Measurements from ENCODE around the gene DAB1. TPM values are rescaled to one million over a fixed set of nuclear protein-coding genes. Genes with fewer than 3 reads are reported as not detected.

DAB1 gene
- not detected for total RNA-seq

DNA sequence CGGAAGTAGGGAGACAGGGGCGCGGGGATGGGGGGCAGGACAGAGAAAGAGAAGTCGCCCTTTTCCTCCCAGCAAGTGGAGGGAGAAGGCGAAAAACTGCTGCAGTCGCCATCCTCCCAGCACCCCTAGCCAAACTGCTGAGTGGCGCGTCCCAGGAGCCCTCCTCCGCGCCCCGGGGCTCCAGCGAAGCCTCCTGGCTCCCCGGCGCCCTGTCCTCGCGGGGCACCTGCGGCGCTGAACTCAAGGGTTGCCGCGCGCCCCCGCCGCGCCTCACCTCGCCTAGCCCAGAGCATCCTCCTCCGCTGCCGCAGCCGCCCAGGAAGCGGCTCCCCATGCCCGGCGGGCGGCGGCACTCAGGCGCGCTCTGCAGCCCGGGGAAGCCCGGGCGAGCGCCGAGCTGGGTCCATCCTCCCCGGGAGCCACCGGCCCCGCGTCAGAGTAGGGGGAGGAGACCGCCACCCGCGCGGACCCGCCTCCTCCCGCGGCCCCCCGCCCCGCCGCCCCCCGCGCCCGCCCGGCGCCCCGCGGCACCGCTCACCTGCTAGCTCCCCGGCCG, at the start of gene DAB1:
Gene DAB1 (minus strand): TSS at position 405 of the 556 bp plus-strand sequence. CDS start 133,030 bp downstream, outside the sequence.
- no peak within 1 kb of the TSS for H3K4me3 Mint-ChIP-seq
- H3K36me3 Mint-ChIP-seq = no peaks in the 10 kb centered on the region
- H3K9me3 Mint-ChIP-seq = no peaks in the 10 kb centered on the region
- DNase-seq (ENCODE audit: low spot score) = no peak
- no peak within 1 kb of the TSS for H3K27ac Mint-ChIP-seq
- H3K27me3 Mint-ChIP-seq = peaks cover 34 to 47% of the 10 kb centered on the region in 2 donors
- ATAC-seq = no peak
- no peaks in the 10 kb centered on the region for H3K4me1 Mint-ChIP-seq (ENCODE audit: low read depth in 2 of 2)

DNA sequence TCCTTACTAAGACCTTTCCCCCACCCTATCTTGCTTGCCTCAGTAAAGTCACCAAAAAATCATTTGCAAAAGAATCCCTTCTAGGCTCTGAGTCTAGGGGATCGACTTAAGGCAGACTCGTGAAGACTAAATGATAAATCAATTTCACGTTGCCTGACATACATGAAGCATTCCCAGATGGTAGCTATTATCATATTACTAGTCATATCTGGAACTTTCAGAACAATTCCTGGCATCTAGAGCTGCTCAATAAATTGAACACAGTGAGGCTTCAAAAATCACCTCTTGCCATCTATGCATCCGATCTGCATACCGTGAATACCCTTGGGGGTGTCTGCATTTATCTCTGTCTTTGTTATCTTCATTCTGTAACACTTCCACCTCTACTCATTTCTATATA, 49.6 kb upstream of the DAB1 start:
- H3K27ac Mint-ChIP-seq = no peak overlapping the region
- no peak for ATAC-seq
- H3K9me3 Mint-ChIP-seq = peaks cover 5% of the 10 kb centered on the region
- no peaks in the 10 kb centered on the region for H3K4me1 Mint-ChIP-seq (ENCODE audit: low read depth in 2 of 2)
- peaks cover 0 to 2% of the 10 kb centered on the region in 2 donors for H3K27me3 Mint-ChIP-seq
- DNase-seq (ENCODE audit: low spot score) = no peak
- H3K4me3 Mint-ChIP-seq = no peak overlapping the region
- H3K36me3 Mint-ChIP-seq = no peaks in the 10 kb centered on the region

DNA sequence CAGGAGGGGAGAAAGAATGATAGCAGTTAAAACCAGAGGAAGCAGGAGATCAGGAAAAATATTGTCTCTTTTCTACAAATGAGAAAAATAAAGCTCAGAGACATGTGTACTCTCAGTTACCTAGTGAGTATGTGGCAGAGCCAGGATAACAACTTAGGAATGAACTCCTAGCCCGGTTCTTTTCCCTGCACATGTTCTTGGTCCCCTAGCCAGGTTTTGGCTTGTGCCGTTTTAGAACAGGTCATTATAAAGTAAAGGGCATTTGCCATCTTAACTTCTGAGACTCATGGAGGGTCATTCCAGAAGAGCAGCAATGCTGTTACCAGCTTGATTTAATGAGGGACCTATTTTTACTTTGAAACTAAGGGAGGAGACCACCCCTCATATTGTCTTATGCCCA, 48.1 kb upstream of the DAB1 start:
- ATAC-seq (no peak), DNase-seq (ENCODE audit: low spot score) (no peak)
- no peaks in the 10 kb centered on the region for H3K4me1 Mint-ChIP-seq (ENCODE audit: low read depth in 2 of 2)
- no peaks in the 10 kb centered on the region for H3K36me3 Mint-ChIP-seq
- H3K27me3 Mint-ChIP-seq = peaks cover 0 to 4% of the 10 kb centered on the region in 2 donors
- no peak overlapping the region for H3K27ac Mint-ChIP-seq
- H3K4me3 Mint-ChIP-seq = no peak overlapping the region
- H3K9me3 Mint-ChIP-seq = peaks cover 5% of the 10 kb centered on the region

DNA sequence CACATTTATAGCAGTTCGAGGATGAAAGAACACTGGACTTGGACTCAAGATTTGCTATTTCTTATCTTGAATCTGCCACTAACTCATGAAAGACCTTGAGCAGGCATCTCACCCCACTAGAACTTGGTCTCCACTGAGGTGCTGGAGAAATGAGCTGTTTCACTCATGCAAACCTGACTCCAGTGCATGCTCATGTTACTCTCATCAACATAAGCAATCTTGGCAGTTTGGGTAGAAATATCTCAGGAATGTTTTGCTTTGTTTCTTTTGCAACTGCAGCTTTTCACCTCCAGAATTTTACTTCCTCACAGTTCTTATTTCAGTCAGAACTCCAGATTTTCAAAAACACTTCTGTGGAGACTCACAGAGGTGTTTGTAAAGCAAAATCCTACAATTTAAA, 46.2 kb upstream of the DAB1 start:
- peaks cover 5% of the 10 kb centered on the region for H3K9me3 Mint-ChIP-seq
- H3K36me3 Mint-ChIP-seq = no peaks in the 10 kb centered on the region
- H3K4me3 Mint-ChIP-seq = no peak overlapping the region
- DNase-seq (ENCODE audit: low spot score) (no peak), ATAC-seq (no peak)
- no peaks in the 10 kb centered on the region for H3K4me1 Mint-ChIP-seq (ENCODE audit: low read depth in 2 of 2)
- no peak overlapping the region for H3K27ac Mint-ChIP-seq
- peaks cover 0 to 4% of the 10 kb centered on the region in 2 donors for H3K27me3 Mint-ChIP-seq

DNA sequence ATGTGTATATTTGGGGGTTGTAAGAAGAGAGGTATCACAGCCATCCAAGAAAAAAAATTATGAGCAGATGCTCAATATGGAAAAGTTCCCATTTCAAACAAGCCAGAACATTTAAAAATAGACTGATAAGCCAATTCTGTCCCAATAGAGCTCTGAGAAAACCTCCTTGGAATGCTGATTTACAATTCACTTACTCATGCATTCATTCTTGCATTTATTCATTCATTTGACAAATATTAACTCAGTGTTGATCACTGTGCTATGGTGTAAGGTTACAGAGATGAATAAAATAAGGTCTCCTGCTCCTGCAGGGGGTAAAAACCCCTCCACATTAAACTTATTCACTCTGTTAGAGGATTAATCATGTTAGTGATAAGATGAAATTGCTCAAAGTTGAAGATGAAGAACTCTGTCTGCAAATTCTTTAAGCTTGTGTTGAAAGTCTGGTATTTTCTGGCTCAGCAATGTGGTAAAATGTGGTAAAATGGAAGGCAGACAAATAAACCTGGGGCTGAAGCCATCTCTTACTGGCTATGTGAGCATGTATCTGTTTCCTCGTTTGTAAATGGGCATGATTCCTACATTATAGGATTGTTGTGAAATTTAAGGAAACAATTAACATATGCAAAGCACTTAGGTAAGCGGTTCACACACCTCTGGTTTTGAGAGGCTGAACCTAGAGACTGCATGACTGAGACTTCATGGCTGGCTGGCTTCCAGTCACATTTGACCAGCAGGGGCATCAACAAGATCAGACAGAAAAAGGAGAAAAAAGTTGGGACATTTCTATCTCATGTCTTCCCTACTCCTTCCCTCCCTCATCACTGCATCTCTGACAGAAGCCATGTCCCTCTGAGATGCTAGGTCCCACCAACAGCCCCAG, 45.0 kb upstream of the DAB1 start:
- no peaks in the 10 kb centered on the region for H3K36me3 Mint-ChIP-seq

DNA sequence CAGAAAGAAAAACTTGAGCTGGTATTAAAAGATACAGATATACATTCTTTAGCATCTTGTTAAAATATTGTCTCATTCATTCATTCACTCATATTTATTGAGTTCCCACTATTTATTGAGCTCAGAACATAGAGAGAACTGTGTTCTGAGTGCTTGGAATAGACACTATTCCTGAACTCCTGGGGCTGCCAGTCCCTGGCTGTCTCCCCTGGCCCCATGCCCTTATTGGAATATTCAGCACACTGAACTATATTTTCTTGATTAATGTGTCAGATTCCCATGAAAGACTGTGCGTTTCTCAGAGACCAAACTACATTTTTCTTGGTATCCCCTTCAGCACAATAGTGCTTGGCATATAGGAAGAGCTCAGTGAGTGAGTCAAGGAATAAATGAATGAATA, 44.0 kb upstream of the DAB1 start:
- Mint-ChIP-seq H3K27ac (no peak overlapping the region), H3K9me3 (peaks cover 5% of the 10 kb centered on the region), H3K4me3 (no peak overlapping the region), H3K27me3 (peaks cover 0 to 8% of the 10 kb centered on the region in 2 donors), H3K36me3 (no peaks in the 10 kb centered on the region), H3K4me1 (ENCODE audit: low read depth in 2 of 2) (no peaks in the 10 kb centered on the region)
- no peak for DNase-seq (ENCODE audit: low spot score)
- ATAC-seq = no peak

More for the DNA sequence above, 45.0 kb upstream of the DAB1 start:
- Mint-ChIP-seq H3K4me1 (ENCODE audit: low read depth in 2 of 2) (no peaks in the 10 kb centered on the region), H3K27me3 (peaks cover 0 to 8% of the 10 kb centered on the region in 2 donors), H3K4me3 (no peak overlapping the region), H3K27ac (no peak overlapping the region), H3K9me3 (peaks cover 5% of the 10 kb centered on the region)
- DNase-seq (ENCODE audit: low spot score) (no peak), ATAC-seq (no peak)

DNA sequence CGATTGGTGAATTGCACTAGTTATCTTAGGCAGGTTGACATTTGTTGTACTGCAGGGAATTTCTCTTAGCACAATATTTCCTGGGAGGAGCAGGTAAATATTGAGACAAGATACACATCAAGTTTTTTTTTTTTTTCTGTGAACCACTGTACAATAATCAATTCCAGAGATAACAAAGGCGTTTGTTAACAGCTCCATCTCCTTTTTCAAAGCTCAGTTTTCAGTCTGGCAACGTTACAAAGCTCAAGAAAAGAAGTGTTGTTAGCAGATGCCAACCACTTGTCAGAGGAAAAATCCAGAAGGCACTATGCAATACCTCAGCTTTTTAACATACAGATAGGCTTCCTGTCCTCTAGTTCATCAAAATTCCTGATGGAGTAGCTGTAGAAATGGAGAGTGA, 40.9 kb upstream of the DAB1 start:
- ATAC-seq (no peak), DNase-seq (ENCODE audit: low spot score) (no peak)
- Mint-ChIP-seq H3K27me3 (peaks cover 8 to 10% of the 10 kb centered on the region in 2 donors), H3K9me3 (peaks cover 3% of the 10 kb centered on the region), H3K36me3 (no peaks in the 10 kb centered on the region), H3K4me3 (no peak overlapping the region), H3K4me1 (ENCODE audit: low read depth in 2 of 2) (no peaks in the 10 kb centered on the region), H3K27ac (no peak overlapping the region)

DNA sequence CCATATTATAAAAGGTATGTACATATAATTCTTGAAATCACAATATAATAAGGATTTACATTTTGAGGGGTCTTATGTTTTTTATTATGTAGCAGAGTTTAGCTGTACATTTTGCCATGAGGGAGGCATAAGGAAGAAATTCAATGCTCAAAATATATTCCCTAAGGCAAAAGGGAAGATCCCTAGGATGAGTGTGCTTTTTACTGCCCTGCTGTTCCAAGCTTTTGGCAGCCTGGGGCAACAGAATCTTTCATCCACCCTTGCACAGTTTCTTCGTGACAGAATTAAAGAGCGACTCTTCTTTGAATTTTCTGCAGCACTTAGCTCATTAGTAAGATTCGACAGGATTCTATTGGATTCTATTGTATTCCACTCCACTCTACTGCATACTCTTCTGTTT, 39.5 kb upstream of the DAB1 start:
- Mint-ChIP-seq H3K27ac (no peak overlapping the region), H3K4me1 (ENCODE audit: low read depth in 2 of 2) (no peaks in the 10 kb centered on the region), H3K4me3 (no peak overlapping the region), H3K27me3 (peaks cover 6 to 10% of the 10 kb centered on the region in 2 donors), H3K36me3 (no peaks in the 10 kb centered on the region), H3K9me3 (no peaks in the 10 kb centered on the region)
- no peak for DNase-seq (ENCODE audit: low spot score)
- no peak for ATAC-seq

DNA sequence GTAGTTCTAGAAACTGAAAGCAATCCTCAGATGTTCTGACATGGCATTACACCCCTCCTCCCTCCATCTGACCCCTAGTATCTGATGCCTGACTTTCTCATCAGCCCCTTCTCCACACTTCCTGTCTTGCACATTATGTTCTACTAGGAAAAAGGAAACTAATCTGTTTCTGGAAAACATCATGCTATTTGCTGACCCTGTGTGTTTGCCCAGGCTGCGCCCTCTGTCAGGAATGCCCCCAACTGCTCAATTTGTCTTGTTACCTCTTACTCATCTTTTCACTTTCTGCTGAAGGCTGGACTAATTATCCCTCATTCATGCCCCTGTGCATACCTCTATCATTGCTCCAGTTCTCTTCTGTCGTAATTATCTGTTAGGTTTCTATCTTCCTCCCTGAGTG, 37.5 kb upstream of the DAB1 start:
- peaks cover 9 to 10% of the 10 kb centered on the region in 2 donors for H3K27me3 Mint-ChIP-seq
- DNase-seq (ENCODE audit: low spot score) (no peak), ATAC-seq (no peak)
- no peaks in the 10 kb centered on the region for H3K4me1 Mint-ChIP-seq (ENCODE audit: low read depth in 2 of 2)
- no peak overlapping the region for H3K4me3 Mint-ChIP-seq
- no peak overlapping the region for H3K27ac Mint-ChIP-seq
- peaks cover 6% of the 10 kb centered on the region for H3K9me3 Mint-ChIP-seq
- H3K36me3 Mint-ChIP-seq = no peaks in the 10 kb centered on the region

DNA sequence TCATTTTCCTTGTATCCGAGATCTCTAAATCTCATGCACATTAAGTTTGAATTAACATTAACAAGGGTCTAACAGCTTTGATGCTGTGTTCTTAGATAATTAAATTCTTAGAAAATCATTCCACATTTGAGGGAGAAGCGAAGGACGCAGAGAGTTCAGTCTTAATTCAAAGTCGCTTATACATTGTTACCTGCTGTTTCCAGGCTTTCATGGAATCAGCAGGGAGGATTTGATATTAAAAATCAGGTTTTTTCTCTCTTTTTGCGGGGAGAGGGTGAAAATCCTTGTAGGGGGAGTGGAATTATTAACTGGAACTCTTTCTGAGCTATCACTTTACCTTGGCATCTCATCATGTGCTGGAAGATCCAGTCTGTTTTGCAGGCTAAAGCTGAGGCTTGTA, 27.7 kb upstream of the DAB1 start:
- DNase-seq (ENCODE audit: low spot score) = no peak
- H3K27ac Mint-ChIP-seq = no peak overlapping the region
- no peaks in the 10 kb centered on the region for H3K4me1 Mint-ChIP-seq (ENCODE audit: low read depth in 2 of 2)
- H3K9me3 Mint-ChIP-seq = peaks cover 3% of the 10 kb centered on the region
- no peak overlapping the region for H3K4me3 Mint-ChIP-seq
- no peak for ATAC-seq
- H3K27me3 Mint-ChIP-seq = peaks cover 10 to 27% of the 10 kb centered on the region in 2 donors
- H3K36me3 Mint-ChIP-seq = no peaks in the 10 kb centered on the region

DNA sequence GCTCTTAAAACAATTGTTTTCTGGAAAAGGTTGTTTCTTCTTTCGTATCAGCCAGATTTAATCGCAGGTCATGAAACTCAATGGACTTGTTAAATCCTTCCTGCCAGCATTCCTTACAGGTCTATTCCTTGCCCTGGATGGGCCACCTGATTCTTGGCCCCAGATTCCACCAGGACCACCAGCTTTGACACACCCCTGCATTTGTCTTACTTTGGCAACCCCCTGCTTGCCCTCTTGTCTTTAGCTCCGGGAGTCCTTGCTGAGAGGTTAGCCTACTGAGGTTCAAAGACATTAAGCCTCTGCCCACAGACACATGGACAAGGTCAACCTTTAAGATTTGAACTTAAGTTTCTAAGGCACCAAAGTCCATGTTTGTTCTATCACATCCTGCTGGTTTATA, 27.1 kb upstream of the DAB1 start:
- no peak overlapping the region for H3K27ac Mint-ChIP-seq
- H3K9me3 Mint-ChIP-seq = peaks cover 3% of the 10 kb centered on the region
- peaks cover 10 to 27% of the 10 kb centered on the region in 2 donors for H3K27me3 Mint-ChIP-seq
- ATAC-seq (no peak), DNase-seq (ENCODE audit: low spot score) (no peak)
- H3K4me3 Mint-ChIP-seq = no peak overlapping the region
- H3K36me3 Mint-ChIP-seq = no peaks in the 10 kb centered on the region
- no peaks in the 10 kb centered on the region for H3K4me1 Mint-ChIP-seq (ENCODE audit: low read depth in 2 of 2)

DNA sequence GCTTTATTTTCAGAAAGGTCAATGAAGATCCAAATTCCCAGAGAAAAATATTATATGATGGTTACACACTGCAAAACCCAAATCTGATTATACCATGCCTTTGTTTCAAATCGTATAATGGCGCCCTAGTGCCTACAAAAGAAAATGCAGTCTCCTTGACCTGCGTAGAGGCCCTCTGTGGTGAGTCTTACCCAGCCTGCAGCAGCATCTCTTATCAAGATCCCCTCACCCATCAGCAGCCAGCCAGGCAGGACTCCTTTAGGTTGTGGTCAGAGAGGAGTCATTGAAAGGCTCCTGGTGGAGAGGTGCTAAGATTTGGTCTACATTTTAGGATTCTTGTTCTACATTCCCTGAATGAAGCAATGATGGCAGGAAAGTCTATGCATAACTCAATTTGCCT, 23.7 kb upstream of the DAB1 start:
- H3K36me3 Mint-ChIP-seq = no peaks in the 10 kb centered on the region
- ATAC-seq = no peak
- H3K27me3 Mint-ChIP-seq = peaks cover 10% of the 10 kb centered on the region in 2 donors
- H3K27ac Mint-ChIP-seq = no peak overlapping the region
- peaks cover 3% of the 10 kb centered on the region for H3K9me3 Mint-ChIP-seq
- no peak overlapping the region for H3K4me3 Mint-ChIP-seq
- no peak for DNase-seq (ENCODE audit: low spot score)
- H3K4me1 Mint-ChIP-seq (ENCODE audit: low read depth in 2 of 2) = no peaks in the 10 kb centered on the region

DNA sequence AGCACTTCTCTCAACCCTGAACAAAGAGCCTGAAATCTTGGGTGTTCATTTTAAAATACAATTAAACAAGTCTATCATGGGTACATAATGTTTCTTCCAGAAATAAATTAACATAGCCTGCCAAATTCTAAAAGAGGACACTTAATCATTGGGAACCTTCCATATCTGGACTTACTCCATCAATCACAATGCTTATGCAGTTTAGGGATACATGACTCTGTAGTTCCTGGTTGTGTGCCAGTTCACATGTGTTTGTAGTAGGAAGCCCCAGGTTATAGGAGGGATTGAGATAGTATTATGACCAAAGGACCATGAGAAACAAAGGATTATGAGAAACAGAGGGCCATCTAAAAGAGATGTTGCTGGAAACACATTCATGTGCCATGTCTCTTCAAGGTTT, 19.1 kb upstream of the DAB1 start:
- Mint-ChIP-seq H3K27ac (no peak overlapping the region), H3K4me3 (no peak overlapping the region)

DNA sequence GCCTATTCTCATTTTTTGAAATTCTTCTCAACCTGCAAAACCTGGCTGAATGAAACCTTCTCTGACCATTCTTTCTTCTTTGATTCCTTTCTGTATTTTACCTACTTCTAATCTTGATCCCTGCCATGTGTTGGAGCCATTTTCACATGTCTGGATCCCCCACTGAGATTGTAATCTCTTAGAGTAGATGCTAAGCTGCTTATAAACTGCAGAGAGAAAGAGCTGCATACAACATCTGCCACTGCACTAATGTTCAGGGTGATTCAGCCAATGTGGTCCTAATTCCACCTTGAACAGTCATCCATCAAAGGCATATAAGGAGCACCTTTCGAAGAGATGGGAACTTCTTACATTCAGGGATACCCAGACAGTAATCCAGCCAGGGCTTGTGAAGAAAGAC, 16.2 kb upstream of the DAB1 start:
- no peak for ATAC-seq
- H3K4me1 Mint-ChIP-seq (ENCODE audit: low read depth in 2 of 2) = no peaks in the 10 kb centered on the region

More for the DNA sequence above, 19.1 kb upstream of the DAB1 start:
- H3K4me1 Mint-ChIP-seq (ENCODE audit: low read depth in 2 of 2) = no peaks in the 10 kb centered on the region
- DNase-seq (ENCODE audit: low spot score) = no peak
- no peaks in the 10 kb centered on the region for H3K9me3 Mint-ChIP-seq
- H3K36me3 Mint-ChIP-seq = no peaks in the 10 kb centered on the region
- ATAC-seq = no peak
- peaks cover 5 to 10% of the 10 kb centered on the region in 2 donors for H3K27me3 Mint-ChIP-seq

More for the DNA sequence above, 16.2 kb upstream of the DAB1 start:
- DNase-seq (ENCODE audit: low spot score) = no peak
- no peak overlapping the region for H3K27ac Mint-ChIP-seq
- no peaks in the 10 kb centered on the region for H3K9me3 Mint-ChIP-seq
- H3K36me3 Mint-ChIP-seq = no peaks in the 10 kb centered on the region
- H3K4me3 Mint-ChIP-seq = no peak overlapping the region
- peaks cover 5 to 6% of the 10 kb centered on the region in 2 donors for H3K27me3 Mint-ChIP-seq

Measured in natural killer cell treated with Interleukin-12 subunit alpha and Interleukin-12 subunit beta and Interleukin-15 and Interleukin-18, amount 100 ng/mL, for 72 hours (primary cell).